Stimulated activated CD8-positive, alpha-beta memory T cell treated with anti-CD3 and anti-CD28 coated beads, Interleukin-4, amount 100 ng/mL, for 4 hours (primary cell): ENCODE data around the gene MALSU1.

Experiments
- DNase-seq, 2 donors: peaks; one replicate each; pipeline ENCODE4 v3.0.0-alpha.2; 2020; ENCODE audit warnings: low read depth in 2 of 2, low spot score in 1 of 2

MALSU1 gene

DNA sequence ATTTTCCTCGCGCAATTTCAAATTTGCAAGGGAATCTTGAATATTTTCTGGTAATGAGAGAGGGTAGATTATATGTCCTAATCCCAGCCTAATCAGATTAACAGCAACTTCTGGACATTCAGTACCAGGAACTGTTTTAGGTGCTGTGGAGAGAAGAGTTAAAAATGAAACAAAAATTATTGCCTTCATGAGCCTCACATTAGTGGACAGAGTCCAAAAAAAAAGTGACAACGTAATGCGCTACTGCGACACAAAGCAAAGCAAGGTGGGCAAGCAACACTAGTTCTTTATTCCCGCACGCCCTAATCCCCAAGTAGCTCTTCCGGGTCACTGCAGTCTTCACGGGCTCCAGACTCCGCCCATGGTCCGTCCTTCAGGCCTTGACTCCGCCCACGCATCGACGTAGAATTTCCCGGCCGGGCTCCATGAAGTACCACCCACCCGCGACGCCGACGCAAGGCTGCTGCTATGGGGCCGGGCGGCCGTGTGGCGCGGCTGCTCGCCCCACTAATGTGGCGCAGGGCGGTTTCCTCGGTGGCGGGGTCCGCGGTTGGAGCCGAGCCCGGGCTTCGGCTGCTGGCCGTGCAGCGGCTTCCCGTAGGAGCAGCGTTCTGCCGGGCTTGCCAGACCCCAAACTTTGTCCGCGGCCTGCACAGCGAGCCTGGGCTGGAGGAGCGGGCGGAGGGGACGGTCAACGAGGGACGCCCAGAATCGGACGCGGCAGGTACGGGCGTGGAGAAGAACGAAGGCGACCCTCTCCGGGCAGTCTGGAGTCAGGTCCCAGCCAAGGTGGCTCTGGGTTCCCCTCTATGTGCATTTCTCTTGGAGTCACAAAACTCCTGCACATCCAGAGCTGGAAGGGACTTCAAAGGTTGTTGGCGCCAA, at the start of gene MALSU1:
Gene MALSU1, plus strand, starts transcription at position 455 of the 885 bp plus-strand sequence. Its CDS starts 14 bp downstream, at position 469.
- DNase-seq = peak; percentile 93 to 96

DNA sequence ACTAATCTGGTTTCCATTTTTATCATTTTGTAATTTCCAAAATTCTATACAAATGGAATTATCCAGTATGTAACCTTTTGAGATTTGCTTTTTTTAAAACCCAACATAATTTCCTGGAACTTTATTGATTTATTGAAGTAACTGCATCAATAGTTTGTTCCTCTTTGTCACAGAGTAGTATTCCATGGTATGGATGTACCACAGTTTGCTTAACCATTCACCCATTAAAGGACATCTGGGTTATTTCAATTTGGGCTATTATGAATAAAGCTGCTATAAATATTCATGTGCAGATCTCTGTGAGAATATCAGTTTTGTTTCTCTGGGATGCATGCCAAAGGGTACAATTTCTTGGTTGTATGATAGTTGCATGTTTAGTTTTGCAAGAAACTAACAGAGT, 49.7 kb upstream of the MALSU1 start:
- no peak for DNase-seq

DNA sequence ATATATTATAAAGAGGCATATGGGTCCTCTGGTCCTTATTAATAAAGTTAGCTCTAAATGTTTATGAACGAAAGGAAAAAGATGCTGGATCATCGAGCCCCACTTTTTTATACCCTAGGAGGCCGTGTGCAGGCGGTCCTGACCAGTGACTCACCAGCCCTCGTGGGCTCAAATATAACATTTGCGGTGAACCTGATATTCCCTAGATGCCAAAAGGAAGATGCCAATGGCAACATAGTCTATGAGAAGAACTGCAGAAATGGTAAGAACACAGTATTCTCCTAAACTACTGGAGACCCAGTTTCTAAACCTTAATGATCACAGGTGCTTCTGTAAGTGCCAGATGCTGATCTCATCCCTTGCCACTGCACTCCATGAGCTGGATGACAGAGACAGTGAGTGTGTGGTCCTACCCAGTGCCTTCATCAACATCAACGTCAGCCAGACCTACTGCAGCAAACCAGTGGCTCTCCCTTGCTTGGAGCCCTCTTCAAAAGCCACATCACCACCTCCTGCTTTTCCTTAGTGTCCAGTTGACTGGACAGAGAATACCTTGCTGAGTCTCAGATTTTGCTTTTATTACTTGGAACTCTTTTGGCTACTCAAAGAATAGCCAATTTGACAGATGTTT, 45.0 kb upstream of the MALSU1 start:
- DNase-seq = no peak

GRCh38 chr7:23256731-23257130, 42.4 kb upstream of the MALSU1 start:
- DNase-seq = no peak

DNA sequence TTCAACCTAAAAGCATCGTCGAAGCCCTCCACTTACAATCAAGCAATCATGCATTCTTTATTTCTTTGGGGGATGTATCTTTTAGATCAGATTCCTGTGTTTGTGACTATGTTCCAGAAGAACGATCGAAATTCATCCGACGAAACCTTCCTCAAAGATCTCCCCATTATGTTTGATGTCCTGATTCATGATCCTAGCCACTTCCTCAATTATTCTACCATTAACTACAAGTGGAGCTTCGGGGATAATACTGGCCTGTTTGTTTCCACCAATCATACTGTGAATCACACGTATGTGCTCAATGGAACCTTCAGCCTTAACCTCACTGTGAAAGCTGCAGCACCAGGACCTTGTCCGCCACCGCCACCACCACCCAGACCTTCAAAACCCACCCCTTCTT, 38.8 kb upstream of the MALSU1 start:
- DNase-seq = no peak

DNA sequence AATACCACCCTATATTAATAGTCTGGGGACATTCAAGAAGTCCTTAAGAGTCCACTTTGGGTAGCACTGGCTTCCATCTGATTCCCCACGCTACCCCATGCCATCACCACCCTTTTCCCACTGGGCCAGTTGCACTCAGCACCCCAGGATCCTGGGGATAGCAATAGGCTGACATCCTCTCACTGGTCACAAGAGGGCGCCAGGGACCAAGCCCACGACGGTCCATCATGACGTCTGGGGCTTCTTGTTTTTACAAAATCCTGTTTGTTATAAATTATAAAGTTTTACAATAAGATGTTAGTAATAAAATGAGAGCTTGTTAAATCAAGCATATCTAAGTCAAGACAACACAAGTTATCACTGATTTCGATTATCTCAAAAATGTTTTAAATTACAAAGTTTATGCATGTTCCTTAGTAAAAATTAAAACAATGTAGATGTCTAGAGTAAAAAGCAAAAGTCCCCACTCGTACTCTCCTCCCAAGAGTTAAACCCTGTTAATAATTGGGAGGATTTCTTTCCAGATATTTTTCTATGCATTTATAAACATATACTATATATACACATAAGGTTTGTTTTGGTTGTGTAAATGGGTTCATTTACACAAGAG, 37.2 kb upstream of the MALSU1 start:
- DNase-seq = peak in 1 of 2 donors; percentile 31

DNA sequence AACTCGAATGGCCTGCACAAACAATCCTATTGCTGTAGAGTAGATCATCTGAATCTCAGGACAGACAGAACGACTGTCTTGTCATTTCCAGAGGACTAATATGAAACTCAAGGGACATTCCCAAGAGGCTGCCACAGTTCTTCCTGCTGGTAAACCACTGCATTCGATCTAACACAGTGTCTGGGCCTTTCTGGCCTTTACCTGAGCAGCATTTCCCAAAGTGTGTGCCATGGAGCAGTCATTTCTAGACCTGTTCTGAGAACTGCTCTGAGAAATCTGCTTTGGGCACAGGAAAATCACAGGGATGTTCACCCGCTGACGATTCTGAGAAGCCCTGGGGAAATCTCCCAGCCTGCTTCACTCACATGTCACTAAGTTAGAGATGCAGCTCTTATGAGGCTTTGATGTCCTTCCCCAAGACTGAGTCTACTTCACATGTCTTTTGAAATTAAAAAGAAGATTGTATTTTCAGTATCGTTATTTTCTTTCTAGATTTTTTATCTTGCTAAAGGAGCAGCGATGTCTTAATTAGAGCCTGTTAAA, 34.2 kb upstream of the MALSU1 start:
- DNase-seq = no peak

GRCh38 chr7:23266918-23267317, 32.2 kb upstream of the MALSU1 start:
- no peak for DNase-seq

GRCh38 chr7:23267357-23267756, 31.8 kb upstream of the MALSU1 start:
- no peak for DNase-seq

- DNase-seq = no peak
Observed at GRCh38 chr7:23268167-23268566, 31.0 kb upstream of the MALSU1 start.

DNA sequence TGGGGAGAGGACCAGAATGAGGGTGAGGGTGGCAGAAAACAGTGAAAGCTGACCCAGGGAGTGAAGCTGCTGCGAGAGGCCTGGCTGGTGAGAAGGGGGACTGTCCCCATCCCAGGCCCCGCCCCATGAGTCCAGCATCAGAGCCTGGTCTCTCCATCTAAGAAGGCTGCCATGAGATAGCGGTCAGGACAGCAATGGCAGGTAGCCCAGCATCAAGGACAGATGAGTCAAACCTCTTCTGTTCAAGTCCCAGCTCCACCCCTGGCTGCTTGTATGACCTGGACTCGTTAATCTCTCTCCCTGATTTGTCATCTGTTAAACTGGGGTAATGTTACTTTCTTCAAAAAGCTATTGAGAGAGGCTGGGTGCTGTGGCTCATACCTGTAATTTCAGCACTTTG, 30.4 kb upstream of the MALSU1 start:
- DNase-seq = no peak

- no peak for DNase-seq
Observed at GRCh38 chr7:23272275-23272674, 26.9 kb upstream of the MALSU1 start.

- DNase-seq = peak; percentile 81 to 92
Observed at GRCh38 chr7:23273141-23273599, 26.0 kb upstream of the MALSU1 start.

- no peak for DNase-seq
Observed at GRCh38 chr7:23275912-23276311, 23.2 kb upstream of the MALSU1 start.

DNA sequence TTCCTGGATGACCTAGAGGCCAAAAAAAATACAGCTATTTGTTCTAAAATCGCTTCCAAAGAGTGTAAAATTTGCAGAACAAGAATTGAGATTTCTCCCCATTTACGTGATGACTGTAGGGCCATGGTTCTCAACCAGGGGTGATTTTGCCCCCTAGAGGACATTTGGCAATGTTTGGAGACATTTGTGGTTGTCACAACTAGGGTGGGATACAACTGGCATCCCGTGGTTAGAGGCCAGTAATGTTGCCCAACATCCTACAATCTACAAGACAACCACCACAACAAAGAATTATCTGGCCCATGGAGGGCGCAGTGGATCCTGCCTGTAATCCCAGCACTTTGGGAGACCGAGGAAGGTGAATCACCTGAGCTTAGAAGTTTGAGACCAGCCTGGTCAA, 22.8 kb upstream of the MALSU1 start:
- DNase-seq = no peak

DNA sequence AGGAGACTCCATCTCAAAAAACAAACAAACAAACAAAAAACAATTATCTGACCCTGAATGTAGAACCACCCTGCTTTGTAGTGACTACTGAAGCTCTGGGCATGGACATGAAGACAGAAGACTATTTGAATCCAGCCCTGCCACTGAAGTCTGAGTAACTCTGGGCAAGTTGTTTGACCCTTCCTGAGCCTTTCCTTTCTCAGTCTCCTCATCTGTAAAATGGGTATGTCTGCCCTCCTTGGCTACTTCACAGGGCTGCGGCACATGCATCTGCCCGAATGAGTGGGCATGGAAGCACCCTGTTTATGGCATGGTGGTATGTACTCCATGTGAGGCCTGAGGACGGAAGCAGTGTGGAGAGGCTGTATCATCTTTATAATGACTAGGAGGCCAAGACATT, 22.2 kb upstream of the MALSU1 start:
- DNase-seq = no peak

- DNase-seq = no peak
Observed at GRCh38 chr7:23277359-23277989, 21.7 kb upstream of the MALSU1 start.

GRCh38 chr7:23279819-23280525, 19.2 kb upstream of the MALSU1 start:
- no peak for DNase-seq

- DNase-seq = no peak
Observed at GRCh38 chr7:23283086-23283485, 16.1 kb upstream of the MALSU1 start.

DNA sequence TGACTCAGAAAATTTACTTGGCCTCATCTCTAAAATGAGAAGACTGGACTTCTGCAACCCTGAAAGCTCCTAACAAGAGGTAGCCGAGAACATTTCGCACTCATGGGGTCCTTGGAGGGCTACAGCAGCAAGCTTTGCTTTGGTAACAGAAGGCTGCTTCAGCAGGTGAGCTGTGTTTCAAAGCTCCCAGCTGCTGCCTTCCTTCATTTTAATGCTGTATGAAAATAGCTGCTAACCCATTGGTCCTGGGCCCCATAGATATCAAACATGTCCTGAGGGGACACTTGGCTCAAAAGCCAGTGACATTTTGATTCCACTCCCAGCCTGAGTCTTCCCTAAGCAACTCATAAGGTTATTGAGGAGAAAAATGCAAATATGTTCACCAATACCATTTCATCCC, 14.3 kb upstream of the MALSU1 start:
- no peak for DNase-seq
